ENCODE measurements around the gene RHOV. TPM values are rescaled to one million over a fixed set of nuclear protein-coding genes. Genes with fewer than 3 reads are reported as not detected.

Gene RHOV
- total RNA-seq, 1 donor from 2014 or later = 0.37 TPM

GRCh38 chr15:40904552-40905201 lies 30.6 kb upstream of the RHOV start:
- intact Hi-C loops (cut with micrococcal nuclease) = loop anchor here (1.0 to 5.0 kb wide), 8 partner anchors 10 to 380 kb away; partner anchors contain the start of genes CHP1, DLL4 and VPS18

GRCh38 chr15:40902605-40903561 lies 28.8 kb upstream of the RHOV start:
- intact Hi-C loops (cut with micrococcal nuclease) = loop anchor here (5.0 kb wide), 1 partner anchor 39 kb away; no protein-coding TSS in a partner anchor

- intact Hi-C loops (cut with micrococcal nuclease) = loop anchor here (5.0 kb wide), 1 partner anchor 41 kb away; no protein-coding TSS in a partner anchor
Observed at GRCh38 chr15:40901053-40901443, 27.0 kb upstream of the RHOV start.

GRCh38 chr15:40900256-40901052 lies 26.4 kb upstream of the RHOV start:
- intact Hi-C loops (cut with micrococcal nuclease) = loop anchor here (5.0 kb wide), 1 partner anchor 42 kb away; no protein-coding TSS in a partner anchor

GRCh38 chr15:40899536-40900207 lies 25.6 kb upstream of the RHOV start:
- intact Hi-C loops (cut with micrococcal nuclease) = loop anchor here (5.0 to 10.0 kb wide), 3 partner anchors 43 to 515 kb away; partner anchors contain the start of genes KNL1 and RTF1

- intact Hi-C loops (cut with micrococcal nuclease) = loop anchor here (1.0 to 10.0 kb wide), 14 partner anchors 9 to 879 kb away; partner anchors contain the start of genes CHAC1, CHP1, DNAJC17 and EXD1
Observed at GRCh38 chr15:40894681-40895448, 20.8 kb upstream of the RHOV start.

- intact Hi-C loops (cut with micrococcal nuclease) = loop anchor here (1.0 to 10.0 kb wide), 14 partner anchors 10 to 880 kb away; partner anchors contain the start of genes CHAC1, CHP1, DNAJC17 and EXD1
Observed at GRCh38 chr15:40893733-40894680, 20.0 kb upstream of the RHOV start, which contains the start of gene VPS18. Gene VPS18, plus strand, starts transcription at chr15:40894450. Its CDS starts 319 bp downstream, at chr15:40894769.

- intact Hi-C loops (cut with micrococcal nuclease) = loop anchor here (10.0 kb wide), 2 partner anchors 298 to 522 kb away; partner anchors contain the start of genes KNL1 and RTF1
Observed at GRCh38 chr15:40893019-40893670, 19.1 kb upstream of the RHOV start.

GRCh38 chr15:40892447-40893012 lies 18.5 kb upstream of the RHOV start:
- intact Hi-C loops (cut with micrococcal nuclease) = loop anchor here (10.0 kb wide), 2 partner anchors 298 to 522 kb away; partner anchors contain the start of genes KNL1 and RTF1

GRCh38 chr15:40891810-40892446 lies 17.9 kb upstream of the RHOV start:
- intact Hi-C loops (cut with micrococcal nuclease) = loop anchor here (10.0 kb wide), 2 partner anchors 297 to 523 kb away; partner anchors contain the start of genes KNL1 and RTF1

- intact Hi-C loops (cut with micrococcal nuclease) = loop anchor here (10.0 kb wide), 2 partner anchors 296 to 524 kb away; partner anchors contain the start of genes KNL1 and RTF1
Observed at GRCh38 chr15:40891138-40891537, 17.1 kb upstream of the RHOV start.

GRCh38 chr15:40889112-40889511 lies 15.1 kb upstream of the RHOV start:
- intact Hi-C loops (cut with micrococcal nuclease) = no loop called here

GRCh38 chr15:40886586-40886985 lies 12.6 kb upstream of the RHOV start:
- intact Hi-C loops (cut with micrococcal nuclease) = no loop called here

- intact Hi-C loops (cut with micrococcal nuclease) = no loop called here
Observed at GRCh38 chr15:40881351-40881750, 7.3 kb upstream of the RHOV start.

- intact Hi-C loops (cut with micrococcal nuclease) = loop anchor here (1.0 kb wide), 2 partner anchors 15 to 20 kb away; partner anchors contain the start of gene VPS18
Observed at GRCh38 chr15:40879609-40880008, 5.6 kb upstream of the RHOV start.

- intact Hi-C loops (cut with micrococcal nuclease) = loop anchor here (1.0 kb wide), 2 partner anchors 16 to 19 kb away; partner anchors contain the start of gene VPS18
Observed at GRCh38 chr15:40878785-40879184, 4.8 kb upstream of the RHOV start.
